Measurements from ENCODE around the gene CCNG2. TPM values are rescaled to one million over a fixed set of nuclear protein-coding genes. Genes with fewer than 3 reads are reported as not detected.

The CCNG2 gene
- total RNA-seq, 1 donor from 2014 or later = 48.1 TPM

- H3K27me3 Mint-ChIP-seq (ENCODE audit: low read depth) = peaks cover 6% of the 10 kb centered on the region
- H3K4me3 Mint-ChIP-seq (ENCODE audit: unreplicated experiment) = no peak overlapping the region
- no peaks in the 10 kb centered on the region for H3K36me3 Mint-ChIP-seq (ENCODE audit: low read depth)
- H3K4me1 Mint-ChIP-seq (ENCODE audit: low read depth) = no peaks in the 10 kb centered on the region
- H3K27ac Mint-ChIP-seq (ENCODE audit: unreplicated experiment) = no peak overlapping the region
- no peaks in the 10 kb centered on the region for H3K9me3 Mint-ChIP-seq (ENCODE audit: low read depth)
- TF ChIP-seq CTCF (IDR thresholded peaks at IDR 0.05) = no peak
- no peak for DNase-seq (ENCODE audit: low spot score)
These were observed 42.3 kb downstream of the CCNG2 start for GRCh38 chr4:77199276-77199675.

DNA sequence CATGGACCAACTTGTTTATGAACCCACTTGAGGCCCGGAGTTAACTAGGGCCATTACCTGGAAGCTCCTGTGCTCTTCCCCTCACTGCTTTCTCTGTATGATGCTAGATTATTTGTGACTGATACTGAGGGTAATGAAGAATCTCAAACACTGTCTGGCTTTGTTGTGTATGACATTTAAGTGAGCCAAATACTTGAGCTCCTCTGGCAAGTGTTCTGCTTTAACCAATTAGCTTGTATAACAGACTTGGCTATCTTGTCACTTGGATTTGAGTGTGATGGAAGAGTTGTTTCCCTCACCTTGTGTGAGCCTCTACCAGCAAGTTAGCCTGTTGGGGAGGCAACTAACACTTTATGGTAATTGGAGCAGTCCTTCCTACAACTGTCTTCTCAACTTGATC is 42.7 kb downstream of the CCNG2 start:
- DNase-seq (ENCODE audit: low spot score) = no peak
- no peak for TF ChIP-seq CTCF (IDR thresholded peaks at IDR 0.05)
- Mint-ChIP-seq H3K4me1 (ENCODE audit: low read depth) (no peaks in the 10 kb centered on the region), H3K27me3 (ENCODE audit: low read depth) (peaks cover 3% of the 10 kb centered on the region), H3K27ac (ENCODE audit: unreplicated experiment) (no peak overlapping the region), H3K4me3 (ENCODE audit: unreplicated experiment) (no peak overlapping the region), H3K36me3 (ENCODE audit: low read depth) (no peaks in the 10 kb centered on the region), H3K9me3 (ENCODE audit: low read depth) (no peaks in the 10 kb centered on the region)

DNA sequence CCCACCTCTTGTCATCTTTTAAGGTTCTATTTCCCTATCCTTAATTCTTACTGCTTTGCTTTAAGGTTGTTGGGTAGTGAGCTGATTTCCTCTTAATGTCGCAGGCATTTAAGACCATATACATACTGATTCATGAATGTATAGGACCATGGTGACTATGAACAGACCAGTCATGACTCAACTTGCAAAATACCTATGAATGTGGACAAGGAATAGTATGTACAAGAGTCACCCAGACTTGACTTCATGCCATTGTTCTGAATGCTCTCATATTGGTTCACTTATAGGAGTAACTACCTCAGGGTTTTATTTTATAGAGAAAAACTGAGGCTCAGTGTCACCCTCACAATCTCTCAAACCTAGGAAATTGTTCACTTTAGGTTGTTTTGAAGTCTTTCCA is 44.3 kb downstream of the CCNG2 start:
- Mint-ChIP-seq H3K27me3 (ENCODE audit: low read depth) (peaks cover 5% of the 10 kb centered on the region), H3K4me3 (ENCODE audit: unreplicated experiment) (no peak overlapping the region)

DNA sequence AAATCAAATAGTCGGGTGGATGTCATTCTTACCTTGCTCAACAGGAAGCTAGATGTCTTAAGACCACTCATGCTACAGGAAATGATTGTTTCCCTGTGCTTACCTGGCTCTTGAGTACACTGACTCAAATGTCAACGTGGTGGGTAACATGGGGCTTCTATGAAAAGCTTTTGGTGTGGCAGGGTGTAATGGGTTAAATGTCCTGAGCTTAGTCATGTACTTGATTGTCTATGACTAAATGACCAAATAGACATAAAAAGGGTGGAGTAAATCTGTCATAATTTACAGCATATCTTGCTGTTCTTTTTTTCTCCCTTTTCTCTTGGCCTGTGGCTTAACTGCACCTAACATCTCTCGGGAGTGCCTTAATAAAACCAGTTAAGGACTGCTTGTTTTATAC is 44.9 kb downstream of the CCNG2 start:
- no peak for TF ChIP-seq CTCF (IDR thresholded peaks at IDR 0.05)
- no peaks in the 10 kb centered on the region for H3K4me1 Mint-ChIP-seq (ENCODE audit: low read depth)
- H3K36me3 Mint-ChIP-seq (ENCODE audit: low read depth) = no peaks in the 10 kb centered on the region
- H3K4me3 Mint-ChIP-seq (ENCODE audit: unreplicated experiment) = no peak overlapping the region
- H3K9me3 Mint-ChIP-seq (ENCODE audit: low read depth) = no peaks in the 10 kb centered on the region
- H3K27me3 Mint-ChIP-seq (ENCODE audit: low read depth) = peaks cover 5% of the 10 kb centered on the region
- no peak overlapping the region for H3K27ac Mint-ChIP-seq (ENCODE audit: unreplicated experiment)
- no peak for DNase-seq (ENCODE audit: low spot score)

More for the DNA sequence above, 44.3 kb downstream of the CCNG2 start:
- no peaks in the 10 kb centered on the region for H3K36me3 Mint-ChIP-seq (ENCODE audit: low read depth)
- H3K27ac Mint-ChIP-seq (ENCODE audit: unreplicated experiment) = no peak overlapping the region
- H3K9me3 Mint-ChIP-seq (ENCODE audit: low read depth) = no peaks in the 10 kb centered on the region
- no peaks in the 10 kb centered on the region for H3K4me1 Mint-ChIP-seq (ENCODE audit: low read depth)
- DNase-seq (ENCODE audit: low spot score) = no peak
- TF ChIP-seq CTCF (IDR thresholded peaks at IDR 0.05) = no peak

DNA sequence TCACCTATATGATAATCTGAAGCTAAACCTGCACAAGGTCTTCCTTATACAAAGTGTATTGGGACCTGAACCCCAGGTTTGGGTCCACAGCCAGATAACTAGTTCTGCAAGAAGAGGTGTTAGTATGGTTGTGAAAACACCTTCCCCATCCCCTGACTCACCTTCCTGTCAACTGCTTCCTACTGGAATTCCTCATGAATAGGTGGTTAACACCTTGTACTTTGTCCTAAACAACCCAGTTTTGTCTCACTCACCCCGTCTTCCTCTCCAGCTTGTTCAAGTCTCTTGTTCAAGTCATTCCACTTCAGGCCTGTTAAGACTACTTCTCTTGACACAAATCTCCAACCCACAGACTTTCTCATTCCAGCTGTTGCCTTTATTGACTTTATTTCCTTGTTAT is 45.5 kb downstream of the CCNG2 start:
- no peak for DNase-seq (ENCODE audit: low spot score)
- Mint-ChIP-seq H3K4me3 (ENCODE audit: unreplicated experiment) (no peak overlapping the region), H3K4me1 (ENCODE audit: low read depth) (no peaks in the 10 kb centered on the region), H3K27ac (ENCODE audit: unreplicated experiment) (no peak overlapping the region), H3K9me3 (ENCODE audit: low read depth) (no peaks in the 10 kb centered on the region), H3K27me3 (ENCODE audit: low read depth) (peaks cover 9% of the 10 kb centered on the region), H3K36me3 (ENCODE audit: low read depth) (no peaks in the 10 kb centered on the region)
- TF ChIP-seq CTCF (IDR thresholded peaks at IDR 0.05) = no peak

Measured in chondrocyte (in vitro differentiated cells).